Cardiac fibroblast (primary cell): ENCODE data around the gene ID3.
"Not testable (repeated sequence)": the region's sequence is repeated elsewhere in the genome, so short reads cannot be mapped to it uniquely, and the experiment has no call there.

Experiments used
- DNase-seq, 2 donors: peaks; one replicate each; pipeline versions ENCODE4 v3.0.0 to v3.0.0-alpha.2; 2010; ENCODE audit warnings: low read depth in 2 of 2
- H3K4me3 ChIP-seq, 2 donors: replicated peaks in 1 of 2; 1 replicate in 1 of 2; 2 replicates in 1 of 2; pipeline ENCODE4 v1.5.1; 2011; ENCODE audit warnings: low read depth in 2 of 2, low read length in 2 of 2, mild to moderate bottlenecking in 2 of 2, moderate library complexity in 1 of 2
- TF ChIP-seq, protein P1 (sequence below): IDR thresholded peaks from one replicate; pipeline ENCODE4 v1.5.1; 2011; ENCODE audit warnings: low read depth, mild to moderate bottlenecking, low read length, inconsistent platforms

The ID3 gene

DNA sequence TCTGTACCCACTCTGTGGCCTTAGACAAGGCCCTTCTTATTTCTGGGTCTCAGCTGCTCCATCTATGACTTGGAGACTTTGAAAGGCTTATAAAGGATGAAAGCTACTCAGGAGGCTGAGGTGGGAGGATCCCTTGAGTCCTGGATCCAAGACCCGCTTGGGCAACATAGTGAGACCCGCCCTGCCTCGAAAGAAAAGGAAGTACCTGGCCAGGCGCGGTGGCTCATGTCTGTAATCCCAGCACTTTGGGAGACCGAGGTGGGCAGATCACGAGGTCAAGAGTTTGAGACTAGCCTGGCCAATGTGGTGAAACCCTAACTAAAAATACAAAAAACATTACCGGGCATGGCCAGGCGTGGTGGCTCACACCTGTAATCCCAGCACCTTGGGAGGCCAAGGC, 13.4 kb downstream of the ID3 start:
- no peak overlapping the region for H3K4me3 ChIP-seq
- DNase-seq: no peak
- TF ChIP-seq, protein P1, sequence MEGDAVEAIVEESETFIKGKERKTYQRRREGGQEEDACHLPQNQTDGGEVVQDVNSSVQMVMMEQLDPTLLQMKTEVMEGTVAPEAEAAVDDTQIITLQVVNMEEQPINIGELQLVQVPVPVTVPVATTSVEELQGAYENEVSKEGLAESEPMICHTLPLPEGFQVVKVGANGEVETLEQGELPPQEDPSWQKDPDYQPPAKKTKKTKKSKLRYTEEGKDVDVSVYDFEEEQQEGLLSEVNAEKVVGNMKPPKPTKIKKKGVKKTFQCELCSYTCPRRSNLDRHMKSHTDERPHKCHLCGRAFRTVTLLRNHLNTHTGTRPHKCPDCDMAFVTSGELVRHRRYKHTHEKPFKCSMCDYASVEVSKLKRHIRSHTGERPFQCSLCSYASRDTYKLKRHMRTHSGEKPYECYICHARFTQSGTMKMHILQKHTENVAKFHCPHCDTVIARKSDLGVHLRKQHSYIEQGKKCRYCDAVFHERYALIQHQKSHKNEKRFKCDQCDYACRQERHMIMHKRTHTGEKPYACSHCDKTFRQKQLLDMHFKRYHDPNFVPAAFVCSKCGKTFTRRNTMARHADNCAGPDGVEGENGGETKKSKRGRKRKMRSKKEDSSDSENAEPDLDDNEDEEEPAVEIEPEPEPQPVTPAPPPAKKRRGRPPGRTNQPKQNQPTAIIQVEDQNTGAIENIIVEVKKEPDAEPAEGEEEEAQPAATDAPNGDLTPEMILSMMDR: no peak

DNA sequence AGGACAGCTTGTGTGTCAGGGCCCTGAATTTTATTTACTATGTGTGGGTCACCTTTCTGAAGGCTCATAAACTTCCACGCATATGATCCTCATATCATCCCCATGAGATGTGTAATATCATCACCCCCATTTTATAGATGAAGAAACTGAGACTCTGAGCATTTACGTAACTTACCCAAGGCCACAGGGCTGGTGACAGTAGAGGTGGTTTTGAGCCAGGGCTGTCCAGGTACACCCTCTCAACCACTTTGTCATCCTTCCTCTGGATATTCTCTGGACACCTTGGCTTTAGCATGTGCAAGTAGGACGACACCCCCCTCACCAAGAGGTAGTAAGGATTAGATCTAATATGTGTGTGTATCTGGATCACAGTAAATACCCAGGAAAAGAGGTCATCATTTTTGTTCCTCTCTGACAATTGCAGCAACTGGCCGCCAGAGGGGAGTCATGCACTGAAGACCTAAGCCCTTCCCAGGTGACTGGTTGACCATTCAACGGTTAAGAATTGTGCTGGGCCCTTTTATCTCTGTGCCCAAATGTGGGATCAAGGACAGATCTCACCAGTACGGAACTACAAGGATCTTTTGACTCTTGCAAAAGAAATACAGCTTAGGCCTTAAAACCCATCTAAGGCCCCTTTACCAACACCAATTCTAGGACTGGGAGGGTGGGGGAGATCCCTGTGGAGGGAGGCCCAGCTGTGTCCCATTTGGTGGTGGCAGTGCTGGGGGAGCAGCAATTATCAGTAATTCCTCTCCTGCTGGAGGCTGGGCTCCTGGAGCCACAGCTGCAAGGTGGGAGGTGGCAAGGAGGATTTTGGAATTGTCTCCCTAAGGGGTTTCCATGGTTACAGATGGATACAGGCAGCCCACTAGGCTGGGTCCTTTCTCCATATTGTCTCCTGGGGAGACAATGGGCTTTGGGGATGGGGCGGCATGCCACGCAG, 14.6 kb downstream of the ID3 start:
- peak; percentile 89 to 91 for DNase-seq

DNA sequence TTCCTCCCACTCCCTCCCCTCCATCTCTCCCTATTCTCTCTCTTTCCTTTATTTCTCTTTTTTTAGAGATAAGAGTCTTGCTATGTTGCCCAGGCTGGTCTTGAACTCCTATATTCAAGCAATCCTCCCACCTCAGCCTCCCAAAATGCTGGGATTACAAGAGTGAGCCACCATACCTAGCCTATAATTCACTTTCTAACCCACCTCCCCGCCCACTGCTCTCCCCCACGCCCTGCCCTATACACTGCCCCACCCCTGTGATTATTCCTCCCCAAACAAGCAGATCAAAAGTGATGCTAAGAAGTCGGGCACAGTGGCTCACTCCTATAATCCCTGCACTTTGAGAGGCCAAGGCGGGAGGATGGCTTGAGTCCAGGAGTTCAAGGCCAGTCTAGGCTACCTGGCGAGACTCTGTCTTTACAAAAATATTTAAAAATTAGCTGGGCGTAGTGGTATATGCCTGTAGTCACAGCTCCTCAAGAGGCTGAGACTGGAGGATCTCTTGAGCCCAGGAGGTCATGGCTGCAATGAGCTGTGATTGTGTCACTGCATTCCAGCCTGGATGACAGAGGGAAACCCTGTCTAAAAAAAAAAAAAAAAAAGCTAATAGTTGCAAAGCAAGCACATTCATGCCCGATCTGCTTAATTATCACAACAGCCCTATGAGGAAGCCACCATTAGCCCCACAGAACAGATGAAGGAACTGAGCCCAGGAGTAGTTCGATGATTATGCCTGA, 15.4 kb downstream of the ID3 start:
- TF ChIP-seq, protein P1: no peak
- DNase-seq: peak in 1 of 2 donors; percentile 55
- no peak overlapping the region for H3K4me3 ChIP-seq

More for the DNA sequence above, 14.6 kb downstream of the ID3 start:
- H3K4me3 ChIP-seq: no peak overlapping the region
- TF ChIP-seq, protein P1: peak; percentile 86

DNA sequence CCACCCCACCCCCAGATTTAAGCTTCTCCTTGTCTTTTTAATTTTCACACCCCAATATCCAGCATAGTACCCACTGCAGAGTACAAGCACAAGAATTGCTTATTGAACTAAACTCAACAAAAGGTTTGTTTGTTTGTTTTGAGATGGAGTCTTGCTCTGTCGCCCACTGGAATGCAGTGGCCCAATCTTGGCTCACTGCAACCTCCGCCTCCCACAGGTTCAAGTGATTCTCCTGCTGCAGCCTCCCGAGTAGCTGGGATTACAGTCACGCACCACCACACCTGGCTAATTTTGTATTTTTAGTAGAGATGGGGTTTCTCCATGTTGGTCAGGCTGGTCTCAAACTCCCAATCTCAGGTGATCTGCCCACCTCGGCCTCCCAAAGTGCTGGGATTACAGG, 16.4 kb downstream of the ID3 start:
- not testable (repeated sequence) for DNase-seq, H3K4me3 ChIP-seq

DNA sequence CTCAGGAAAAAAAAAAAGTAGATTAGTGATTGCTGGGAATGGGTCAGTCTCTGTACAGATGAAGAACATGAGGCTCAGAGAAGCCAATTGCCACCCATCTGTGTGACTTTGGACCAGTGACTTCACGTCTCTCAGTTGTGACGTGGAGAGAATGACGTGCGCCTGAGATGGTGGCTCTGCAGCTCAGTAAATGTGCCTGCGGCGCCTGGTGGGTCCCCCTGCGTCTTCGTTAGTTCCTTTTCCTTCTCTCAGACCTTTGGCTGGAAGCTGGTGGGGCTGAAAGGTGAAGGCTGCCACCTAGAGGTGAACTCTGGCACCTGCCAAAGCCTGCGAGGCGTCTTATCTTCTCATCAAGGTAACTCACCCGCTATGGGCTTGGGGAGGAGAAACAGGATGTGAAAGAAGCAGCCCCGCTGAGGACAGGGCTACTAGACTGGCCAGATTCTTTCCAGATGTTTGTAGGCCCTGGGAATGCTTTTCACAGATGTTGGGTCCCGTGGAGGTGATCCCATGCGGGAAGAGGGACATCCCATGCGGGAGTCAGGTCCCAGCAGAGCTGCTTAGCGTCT, 19.5 kb downstream of the ID3 start:
- TF ChIP-seq, protein P1: peak; percentile 95
- DNase-seq: peak; percentile 91 to 95
- H3K4me3 ChIP-seq: no peak overlapping the region

DNA sequence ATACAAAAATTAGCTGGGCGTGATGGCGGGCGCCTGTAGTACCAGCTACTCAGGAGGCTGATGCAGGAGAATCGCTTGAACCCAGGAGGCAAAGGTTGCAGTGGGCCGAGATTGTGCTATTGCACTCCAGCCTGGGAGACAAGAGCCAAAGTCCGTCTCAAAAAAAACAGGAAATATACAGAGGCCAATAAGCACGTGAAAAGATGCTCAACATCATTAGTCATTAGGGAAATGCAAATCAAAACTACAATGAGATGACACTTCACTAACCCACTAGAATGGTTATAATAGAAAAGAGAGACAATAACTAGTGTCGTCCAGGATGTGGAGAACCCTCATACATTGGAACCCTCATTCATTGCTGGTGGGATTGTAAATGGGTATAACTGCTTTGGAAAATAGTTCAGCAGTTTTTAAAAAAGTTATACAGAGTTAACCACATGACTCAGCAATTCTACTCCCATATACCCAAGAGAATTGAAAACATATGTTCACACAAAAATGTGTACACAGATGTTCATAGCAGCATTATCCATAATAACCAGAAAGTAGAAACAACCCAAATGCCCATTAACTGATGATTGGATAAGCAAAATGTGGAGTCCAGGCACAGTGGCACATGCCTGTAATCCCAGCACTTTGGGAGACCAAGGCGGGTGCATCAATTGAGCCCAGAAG, 21.9 kb downstream of the ID3 start:
- DNase-seq: peak in 1 of 2 donors; percentile 64
- TF ChIP-seq, protein P1: no peak
- no peak overlapping the region for H3K4me3 ChIP-seq
